Measurements from ENCODE around the gene MAGOH.

The MAGOH gene

GRCh38 chr1:53183095-53183990 is 55.0 kb downstream of the MAGOH start:
- Histone ChIP-seq H4K8ac (ENCODE audit: low read length) (peak overlapping the region; percentile 43), H2BK5ac (ENCODE audit: low read depth, low read length, poor library complexity, severe bottlenecking) (no peak overlapping the region), H2BK12ac (ENCODE audit: low read length in 2 of 2) (peak overlapping the region; percentile 25 to 76), H3K4ac (ENCODE audit: low read depth in 1 of 2, low read length in 2 of 2) (peak overlapping the region in 1 of 2 experiments; percentile 10), H3K36me3 (ENCODE audit: control insufficient read depth in 1 of 2, insufficient read depth in 2 of 2, low read depth in 1 of 2, low read length in 2 of 2) (no peaks in the 10 kb centered on the region), H2AFZ (ENCODE audit: low read depth, low read length) (no peak overlapping the region), H3K23ac (ENCODE audit: low read length in 2 of 2) (no peak overlapping the region), H2BK15ac (ENCODE audit: low read depth, poor library complexity, severe bottlenecking) (no peak overlapping the region), H3K14ac (ENCODE audit: low read length in 2 of 2) (no peak overlapping the region), H3K18ac (ENCODE audit: low read depth in 1 of 2, low read length in 2 of 2) (peak overlapping the region; percentile 46 to 67), H2BK120ac (ENCODE audit: low read depth, low read length) (no peak overlapping the region), H3K27ac (ENCODE audit: low read length, poor library complexity, severe bottlenecking) (no peak overlapping the region), H3K4me3 (ENCODE audit: insufficient read depth in 1 of 2, low read depth in 1 of 2, low read length in 2 of 2) (no peak overlapping the region), H3K4me2 (ENCODE audit: low read length, poor library complexity, severe bottlenecking) (no peak overlapping the region), H4K91ac (ENCODE audit: low read length) (peak overlapping the region; percentile 8), H3K79me1 (replicated peaks; ENCODE audit: low read length, poor library complexity, severe bottlenecking) (no peaks in the 10 kb centered on the region), H3K4me1 (ENCODE audit: control insufficient read depth, insufficient read depth, low read depth, low read length) (no peaks in the 10 kb centered on the region), H3K9ac (ENCODE audit: low read length) (peak overlapping the region; percentile 64), H3K9me3 (ENCODE audit: control insufficient read depth, low read length) (no peaks in the 10 kb centered on the region), H2AK5ac (ENCODE audit: low read length, severe bottlenecking) (no peak overlapping the region), H3K27me3 (ENCODE audit: control insufficient read depth in 1 of 2, insufficient read depth in 1 of 2, low read length in 2 of 2) (no peaks in the 10 kb centered on the region)
- 55% methylated on average over 5 of the region's 6 CpGs for WGBS
- DNase-seq: peak; percentile 50

GRCh38 chr1:53182716-53183094 is 55.6 kb downstream of the MAGOH start:
- Histone ChIP-seq H2BK15ac (ENCODE audit: low read depth, poor library complexity, severe bottlenecking) (no peak overlapping the region), H3K4me2 (ENCODE audit: low read length, poor library complexity, severe bottlenecking) (no peak overlapping the region), H2BK120ac (ENCODE audit: low read depth, low read length) (peak overlapping the region; percentile 71), H3K36me3 (ENCODE audit: control insufficient read depth in 1 of 2, insufficient read depth in 2 of 2, low read depth in 1 of 2, low read length in 2 of 2) (no peaks in the 10 kb centered on the region), H3K27me3 (ENCODE audit: control insufficient read depth in 1 of 2, insufficient read depth in 1 of 2, low read length in 2 of 2) (no peaks in the 10 kb centered on the region), H3K4me3 (ENCODE audit: insufficient read depth in 1 of 2, low read depth in 1 of 2, low read length in 2 of 2) (peak overlapping the region in 1 of 2 experiments; percentile 7), H3K18ac (ENCODE audit: low read depth in 1 of 2, low read length in 2 of 2) (peak overlapping the region; percentile 67 to 90), H3K27ac (ENCODE audit: low read length, poor library complexity, severe bottlenecking) (no peak overlapping the region), H3K23ac (ENCODE audit: low read length in 2 of 2) (no peak overlapping the region), H2AFZ (ENCODE audit: low read depth, low read length) (no peak overlapping the region), H3K79me1 (replicated peaks; ENCODE audit: low read length, poor library complexity, severe bottlenecking) (no peaks in the 10 kb centered on the region), H2BK12ac (ENCODE audit: low read length in 2 of 2) (peak overlapping the region; percentile 4 to 87), H3K4ac (ENCODE audit: low read depth in 1 of 2, low read length in 2 of 2) (peak overlapping the region; percentile 54 to 92), H4K91ac (ENCODE audit: low read length) (peak overlapping the region; percentile 22), H2BK5ac (ENCODE audit: low read depth, low read length, poor library complexity, severe bottlenecking) (no peak overlapping the region), H2AK5ac (ENCODE audit: low read length, severe bottlenecking) (no peak overlapping the region), H3K9ac (ENCODE audit: low read length) (peak overlapping the region; percentile 64), H4K8ac (ENCODE audit: low read length) (peak overlapping the region; percentile 69), H3K4me1 (ENCODE audit: control insufficient read depth, insufficient read depth, low read depth, low read length) (no peaks in the 10 kb centered on the region), H3K14ac (ENCODE audit: low read length in 2 of 2) (peak overlapping the region in 1 of 2 experiments; percentile 35), H3K9me3 (ENCODE audit: control insufficient read depth, low read length) (no peaks in the 10 kb centered on the region)
- no peak for DNase-seq
- WGBS: 83% methylated on average over 2 of the region's 3 CpGs

- no peak overlapping the region for H3K4ac ChIP-seq (ENCODE audit: low read depth in 1 of 2, low read length in 2 of 2)
- H2BK120ac ChIP-seq (ENCODE audit: low read depth, low read length): no peak overlapping the region
- H3K4me3 ChIP-seq (ENCODE audit: insufficient read depth in 1 of 2, low read depth in 1 of 2, low read length in 2 of 2): peak overlapping the region in 1 of 2 experiments; percentile 7
- peak overlapping the region; percentile 64 for H3K9ac ChIP-seq (ENCODE audit: low read length)
- no peaks in the 10 kb centered on the region for H3K36me3 ChIP-seq (ENCODE audit: control insufficient read depth in 1 of 2, insufficient read depth in 2 of 2, low read depth in 1 of 2, low read length in 2 of 2)
- peak overlapping the region; percentile 3 for H2AFZ ChIP-seq (ENCODE audit: low read depth, low read length)
- no peak overlapping the region for H2BK15ac ChIP-seq (ENCODE audit: low read depth, poor library complexity, severe bottlenecking)
- no peak overlapping the region for H3K23ac ChIP-seq (ENCODE audit: low read length in 2 of 2)
- no peaks in the 10 kb centered on the region for H3K27me3 ChIP-seq (ENCODE audit: control insufficient read depth in 1 of 2, insufficient read depth in 1 of 2, low read length in 2 of 2)
- peak overlapping the region; percentile 22 for H4K91ac ChIP-seq (ENCODE audit: low read length)
- no peak overlapping the region for H2AK5ac ChIP-seq (ENCODE audit: low read length, severe bottlenecking)
- WGBS: 33% methylated on average over 16 of the region's 16 CpGs
- H3K18ac ChIP-seq (ENCODE audit: low read depth in 1 of 2, low read length in 2 of 2): peak overlapping the region in 1 of 2 experiments; percentile 90
- H3K27ac ChIP-seq (ENCODE audit: low read length, poor library complexity, severe bottlenecking): no peak overlapping the region
- H3K4me2 ChIP-seq (ENCODE audit: low read length, poor library complexity, severe bottlenecking): no peak overlapping the region
- H2BK12ac ChIP-seq (ENCODE audit: low read length in 2 of 2): peak overlapping the region; percentile 4 to 87
- H2BK5ac ChIP-seq (ENCODE audit: low read depth, low read length, poor library complexity, severe bottlenecking): no peak overlapping the region
- no peak overlapping the region for H3K14ac ChIP-seq (ENCODE audit: low read length in 2 of 2)
- H3K79me1 ChIP-seq (replicated peaks; ENCODE audit: low read length, poor library complexity, severe bottlenecking): no peaks in the 10 kb centered on the region
- no peak overlapping the region for H4K8ac ChIP-seq (ENCODE audit: low read length)
- no peaks in the 10 kb centered on the region for H3K9me3 ChIP-seq (ENCODE audit: control insufficient read depth, low read length)
- DNase-seq: peak; percentile 67
- H3K4me1 ChIP-seq (ENCODE audit: control insufficient read depth, insufficient read depth, low read depth, low read length): no peaks in the 10 kb centered on the region
These were observed 56.2 kb downstream of the MAGOH start for GRCh38 chr1:53182111-53182593.

- DNase-seq: no peak
- H3K23ac ChIP-seq (ENCODE audit: low read length in 2 of 2): no peak overlapping the region
- no peak overlapping the region for H2AK5ac ChIP-seq (ENCODE audit: low read length, severe bottlenecking)
- H3K36me3 ChIP-seq (ENCODE audit: control insufficient read depth in 1 of 2, insufficient read depth in 2 of 2, low read depth in 1 of 2, low read length in 2 of 2): no peaks in the 10 kb centered on the region
- no peak overlapping the region for H3K4me3 ChIP-seq (ENCODE audit: insufficient read depth in 1 of 2, low read depth in 1 of 2, low read length in 2 of 2)
- H3K9me3 ChIP-seq (ENCODE audit: control insufficient read depth, low read length): no peaks in the 10 kb centered on the region
- H3K14ac ChIP-seq (ENCODE audit: low read length in 2 of 2): peak overlapping the region in 1 of 2 experiments; percentile 5
- no peak overlapping the region for H4K91ac ChIP-seq (ENCODE audit: low read length)
- 91% methylated on average over 3 of the region's 5 CpGs for WGBS
- H2BK12ac ChIP-seq (ENCODE audit: low read length in 2 of 2): peak overlapping the region; percentile 73 to 81
- H3K79me1 ChIP-seq (replicated peaks; ENCODE audit: low read length, poor library complexity, severe bottlenecking): no peaks in the 10 kb centered on the region
- no peak overlapping the region for H2AFZ ChIP-seq (ENCODE audit: low read depth, low read length)
- H3K4ac ChIP-seq (ENCODE audit: low read depth in 1 of 2, low read length in 2 of 2): peak overlapping the region; percentile 2 to 57
- H3K18ac ChIP-seq (ENCODE audit: low read depth in 1 of 2, low read length in 2 of 2): peak overlapping the region; percentile 60 to 79
- peak overlapping the region; percentile 10 for H4K8ac ChIP-seq (ENCODE audit: low read length)
- no peak overlapping the region for H3K27ac ChIP-seq (ENCODE audit: low read length, poor library complexity, severe bottlenecking)
- no peak overlapping the region for H3K9ac ChIP-seq (ENCODE audit: low read length)
- no peak overlapping the region for H3K4me2 ChIP-seq (ENCODE audit: low read length, poor library complexity, severe bottlenecking)
- H3K27me3 ChIP-seq (ENCODE audit: control insufficient read depth in 1 of 2, insufficient read depth in 1 of 2, low read length in 2 of 2): no peaks in the 10 kb centered on the region
- H2BK120ac ChIP-seq (ENCODE audit: low read depth, low read length): no peak overlapping the region
- H3K4me1 ChIP-seq (ENCODE audit: control insufficient read depth, insufficient read depth, low read depth, low read length): no peaks in the 10 kb centered on the region
- H2BK15ac ChIP-seq (ENCODE audit: low read depth, poor library complexity, severe bottlenecking): no peak overlapping the region
- no peak overlapping the region for H2BK5ac ChIP-seq (ENCODE audit: low read depth, low read length, poor library complexity, severe bottlenecking)
These were observed 57.4 kb downstream of the MAGOH start for GRCh38 chr1:53180951-53181350.

Data from mesenchymal stem cell (in vitro differentiated cells and primary cell).